HUES64 (cell line): Measurements from ENCODE around the gene RSRC2.
"Not testable (repeated sequence)": the region's sequence is repeated elsewhere in the genome, so short reads cannot be mapped to it uniquely, and the experiment has no call there.

Experiments
- H3K27ac ChIP-seq: 2 replicates; pipeline ENCODE4 v1.7.0; 2013; ENCODE audit warnings: low read depth, low read length, inconsistent platforms
- H3K27me3 ChIP-seq: 2 replicates; pipeline ENCODE4 v1.6.1; 2013; ENCODE audit warnings: mild to moderate bottlenecking, low read length; ENCODE audit not compliant: insufficient read depth
- H3K36me3 ChIP-seq: 2 replicates; pipeline ENCODE4 v1.6.1; 2013; ENCODE audit warnings: mild to moderate bottlenecking, low read length; ENCODE audit not compliant: insufficient read depth
- H3K4me1 ChIP-seq: 2 replicates; pipeline ENCODE4 v1.6.1; 2013; ENCODE audit warnings: mild to moderate bottlenecking, low read length, moderate library complexity; ENCODE audit not compliant: insufficient read depth
- H3K4me3 ChIP-seq: 2 replicates; pipeline ENCODE4 v1.5.1; 2013; ENCODE audit warnings: mild to moderate bottlenecking, low read length, moderate library complexity
- H3K9ac ChIP-seq: 2 replicates; pipeline ENCODE4 v1.6.1; 2013; ENCODE audit warnings: mild to moderate bottlenecking, low read depth, low read length
- H3K9me3 ChIP-seq: 2 replicates; pipeline ENCODE4 v1.6.1; 2013; ENCODE audit warnings: low read depth, low read length; ENCODE audit not compliant: insufficient read depth
- WGBS: fragments of 150-250, 120-280 bp; methylation state at CpG from one replicate; pipeline ENCODE4 v1.1.7; 2013; ENCODE audit warnings: missing lambda C conversion rate; 5-methylcytosine and 5-hydroxymethylcytosine counted together

Gene RSRC2

DNA sequence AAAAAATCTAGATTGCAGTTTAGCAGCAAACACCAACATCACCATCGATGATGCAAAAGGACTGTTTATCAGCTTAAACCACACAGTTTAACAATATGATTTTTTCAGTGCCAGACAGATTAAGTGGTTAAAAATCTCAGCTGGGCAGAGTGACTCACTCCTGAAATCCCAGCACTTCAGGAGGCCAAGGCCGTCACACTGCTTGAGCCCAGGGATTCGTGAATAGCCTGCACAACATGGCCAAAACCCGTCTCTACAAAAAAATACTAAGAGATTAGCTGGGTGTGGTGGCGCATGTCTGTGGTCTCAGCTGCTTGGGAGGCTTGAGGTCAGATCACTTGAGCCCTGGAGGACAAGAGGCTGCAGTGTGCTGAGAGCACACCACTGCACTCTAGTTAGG, 8.9 kb downstream of the RSRC2 start:
- no peaks in the 10 kb centered on the region for H3K9me3 ChIP-seq
- H3K27ac ChIP-seq, result no peak overlapping the region
- WGBS, result 94% methylated on average over 5 of the region's 5 CpGs
- no peak overlapping the region for H3K4me3 ChIP-seq
- no peak overlapping the region; the same call in 1 of the 2 replicates for H3K9ac ChIP-seq
- H3K36me3 ChIP-seq, result peaks cover 98% of the 10 kb centered on the region
- H3K27me3 ChIP-seq, result no peaks in the 10 kb centered on the region
- H3K4me1 ChIP-seq, result no peaks in the 10 kb centered on the region

DNA sequence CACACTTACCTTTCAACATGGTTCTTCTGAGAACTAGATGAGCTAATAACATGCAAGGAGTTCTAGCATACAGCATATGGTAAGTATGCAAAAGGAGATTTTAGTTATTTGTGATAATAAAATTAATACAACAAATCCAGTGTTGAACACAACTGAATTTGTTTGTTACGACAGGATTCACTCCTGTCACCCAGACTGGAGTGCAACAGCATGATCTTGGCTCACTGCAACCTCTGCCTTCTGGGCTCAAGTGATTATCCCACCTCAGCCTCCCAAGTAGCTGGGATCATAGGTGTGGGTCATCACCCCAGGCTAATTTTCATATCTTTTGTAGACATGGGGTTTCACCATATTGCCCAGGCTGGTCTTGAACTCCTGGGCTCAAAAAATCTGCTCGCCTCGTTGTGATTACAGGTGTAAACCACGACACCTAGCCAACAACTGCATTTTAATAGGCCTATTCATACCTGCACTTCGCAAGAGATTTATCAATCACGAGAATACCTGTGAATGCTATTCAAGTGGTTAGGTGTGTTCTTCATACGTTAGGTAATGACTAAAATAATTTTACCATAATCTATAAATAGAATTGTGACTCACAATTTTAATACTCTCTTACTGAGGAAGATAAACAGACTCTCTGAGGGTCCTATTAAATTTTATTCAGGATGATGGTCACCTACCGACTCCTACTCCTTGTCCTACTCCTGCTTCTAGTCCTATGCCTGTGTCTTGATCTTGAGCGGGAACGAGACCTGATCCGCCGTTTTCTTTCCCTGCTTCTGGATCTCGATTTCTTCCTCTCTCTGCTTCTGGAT, 10.0 kb downstream of the RSRC2 start:
- Histone ChIP-seq H3K9me3 (no peaks in the 10 kb centered on the region), H3K27ac (no peak overlapping the region)
- WGBS, result 97% methylated on average over 11 of the region's 13 CpGs

DNA sequence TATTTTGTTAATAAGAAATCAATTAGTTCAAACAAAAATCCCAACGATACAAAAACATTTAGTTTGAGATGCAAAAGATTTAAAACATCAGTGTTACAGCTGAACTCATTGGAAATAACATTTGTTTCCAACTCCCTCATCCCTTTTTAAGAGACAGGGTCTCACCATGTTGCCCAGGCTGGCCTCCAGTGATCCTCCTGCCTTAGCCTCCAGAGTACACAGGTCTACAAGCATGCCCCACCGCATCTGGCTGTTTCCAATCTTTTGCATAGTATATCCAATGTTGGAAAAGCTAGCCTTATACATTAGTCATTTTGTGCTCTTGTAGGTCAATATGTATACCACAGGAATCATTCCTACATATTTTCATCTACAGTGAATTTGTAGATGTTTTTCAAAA, 11.5 kb downstream of the RSRC2 start:
- Histone ChIP-seq H3K4me1 (no peaks in the 10 kb centered on the region), H3K9ac (no peak overlapping the region), H3K4me3 (no peak overlapping the region), H3K27me3 (no peaks in the 10 kb centered on the region), H3K9me3 (no peaks in the 10 kb centered on the region), H3K27ac (no peak overlapping the region), H3K36me3 (peaks cover 98% of the 10 kb centered on the region)
- 92% methylated on average over 2 of the region's 2 CpGs for WGBS

More for the DNA sequence above, 10.0 kb downstream of the RSRC2 start:
- H3K4me1 ChIP-seq, result no peaks in the 10 kb centered on the region
- H3K9ac ChIP-seq, result no peak overlapping the region
- H3K4me3 ChIP-seq, result no peak overlapping the region
- H3K27me3 ChIP-seq, result no peaks in the 10 kb centered on the region
- H3K36me3 ChIP-seq, result peaks cover 98% of the 10 kb centered on the region

DNA sequence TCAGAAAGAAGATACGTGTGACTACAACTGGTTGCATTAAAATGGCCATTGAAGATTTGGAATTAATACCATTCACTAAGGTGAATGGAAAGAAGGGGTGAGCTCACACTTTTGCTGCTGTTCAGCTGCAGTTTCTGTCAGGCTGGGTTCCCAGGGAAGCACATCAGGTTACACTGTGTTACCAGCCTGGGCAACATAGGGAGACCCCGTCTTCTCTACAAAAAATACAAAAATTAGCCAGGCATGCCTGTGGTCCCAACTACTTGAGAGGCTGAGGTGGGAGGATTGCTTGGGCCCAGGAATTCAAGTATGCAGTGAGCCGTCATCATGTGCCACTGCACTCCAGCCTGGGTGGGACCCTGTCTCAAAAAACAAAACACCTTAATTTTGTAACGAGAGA, 13.1 kb downstream of the RSRC2 start:
- no peaks in the 10 kb centered on the region for H3K4me1 ChIP-seq
- H3K9me3 ChIP-seq, result no peaks in the 10 kb centered on the region
- no peaks in the 10 kb centered on the region for H3K27me3 ChIP-seq
- no peak overlapping the region for H3K9ac ChIP-seq
- no peak overlapping the region for H3K27ac ChIP-seq
- 92% methylated on average over 4 of the region's 4 CpGs for WGBS
- H3K36me3 ChIP-seq, result peaks cover 98% of the 10 kb centered on the region
- no peak overlapping the region for H3K4me3 ChIP-seq

DNA sequence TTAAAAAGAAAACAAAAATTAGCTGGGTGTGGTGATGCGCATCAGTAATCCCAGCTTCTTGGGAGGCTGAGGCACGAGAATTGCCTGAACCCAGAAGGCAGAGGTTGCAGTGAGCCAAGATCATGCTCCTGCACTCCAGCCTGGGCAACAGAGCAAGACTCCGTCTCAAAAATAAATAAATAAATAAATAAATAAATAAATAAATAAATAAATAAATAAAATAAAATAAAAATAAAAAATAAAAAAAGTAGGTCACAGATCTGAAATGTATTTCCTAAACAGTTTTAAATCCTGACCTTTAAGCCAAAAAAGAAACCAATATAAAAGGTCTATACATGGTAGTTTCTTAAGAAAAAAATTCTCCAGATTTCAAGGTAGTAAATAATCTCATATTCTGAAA, 13.7 kb downstream of the RSRC2 start:
- not testable (repeated sequence) for H3K4me3 ChIP-seq, H3K9ac ChIP-seq, H3K9me3 ChIP-seq, H3K27me3 ChIP-seq, H3K27ac ChIP-seq, H3K4me1 ChIP-seq
- 99% methylated on average over 2 of the region's 3 CpGs for WGBS
- peaks cover 99% of the 10 kb centered on the region for H3K36me3 ChIP-seq

DNA sequence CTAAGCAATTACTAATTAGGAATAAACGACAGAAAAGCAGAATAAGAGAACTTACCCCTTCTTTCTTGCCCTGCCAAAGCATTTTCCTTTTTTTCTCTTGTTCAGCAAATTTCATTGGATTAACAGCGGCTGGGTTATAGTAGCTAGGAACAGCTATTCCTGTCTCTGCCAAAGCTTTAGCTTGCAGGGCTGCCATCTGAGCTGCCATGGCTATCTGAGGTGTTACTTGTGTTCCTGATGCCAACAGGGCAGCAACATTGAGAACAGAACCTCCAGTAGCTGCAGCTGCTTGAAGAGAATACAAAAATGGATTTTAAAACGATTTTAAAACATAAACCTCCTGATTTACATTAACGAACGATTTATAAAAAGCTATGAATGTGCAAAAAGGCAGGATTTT, 18.6 kb downstream of the RSRC2 start:
- 95% methylated on average over 5 of the region's 5 CpGs for WGBS

DNA sequence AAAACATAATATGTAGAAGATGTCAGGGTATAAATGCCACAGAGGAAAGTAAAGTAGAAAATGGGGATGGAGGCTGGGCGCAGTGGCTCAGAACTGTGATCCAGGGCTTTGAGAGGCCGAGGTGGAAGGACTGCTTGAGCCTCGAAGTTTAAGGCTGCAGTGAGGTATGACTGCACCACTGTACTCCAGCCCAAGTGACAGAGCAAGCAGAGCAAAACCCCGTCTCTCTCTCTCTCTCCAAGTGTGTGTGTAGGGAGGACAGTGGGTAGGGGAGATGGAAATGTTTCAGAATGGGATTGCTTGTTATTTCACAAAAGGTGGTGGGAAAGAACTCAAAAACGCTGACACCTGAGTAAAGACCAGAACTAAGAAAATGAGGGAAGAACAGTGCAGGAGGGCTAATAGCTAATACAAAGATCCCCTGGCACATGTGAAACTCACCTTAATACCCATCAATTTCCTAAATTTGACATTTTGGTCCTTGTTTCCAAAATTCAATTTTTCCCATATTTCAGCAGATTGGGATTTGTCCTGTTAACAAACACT, 20.3 kb downstream of the RSRC2 start:
- Histone ChIP-seq H3K36me3 (peaks cover 84% of the 10 kb centered on the region), H3K27ac (no peak overlapping the region), H3K4me3 (no peak overlapping the region), H3K9me3 (no peaks in the 10 kb centered on the region), H3K27me3 (no peaks in the 10 kb centered on the region), H3K9ac (no peak overlapping the region), H3K4me1 (peaks cover 2% of the 10 kb centered on the region; the same call in 1 of the 2 replicates)
- 92% methylated on average over 5 of the region's 5 CpGs for WGBS

More for the DNA sequence above, 18.6 kb downstream of the RSRC2 start:
- Histone ChIP-seq H3K4me1 (no peaks in the 10 kb centered on the region), H3K27me3 (no peaks in the 10 kb centered on the region), H3K4me3 (no peak overlapping the region), H3K36me3 (peaks cover 99% of the 10 kb centered on the region), H3K27ac (no peak overlapping the region), H3K9ac (no peak overlapping the region), H3K9me3 (no peaks in the 10 kb centered on the region)

DNA sequence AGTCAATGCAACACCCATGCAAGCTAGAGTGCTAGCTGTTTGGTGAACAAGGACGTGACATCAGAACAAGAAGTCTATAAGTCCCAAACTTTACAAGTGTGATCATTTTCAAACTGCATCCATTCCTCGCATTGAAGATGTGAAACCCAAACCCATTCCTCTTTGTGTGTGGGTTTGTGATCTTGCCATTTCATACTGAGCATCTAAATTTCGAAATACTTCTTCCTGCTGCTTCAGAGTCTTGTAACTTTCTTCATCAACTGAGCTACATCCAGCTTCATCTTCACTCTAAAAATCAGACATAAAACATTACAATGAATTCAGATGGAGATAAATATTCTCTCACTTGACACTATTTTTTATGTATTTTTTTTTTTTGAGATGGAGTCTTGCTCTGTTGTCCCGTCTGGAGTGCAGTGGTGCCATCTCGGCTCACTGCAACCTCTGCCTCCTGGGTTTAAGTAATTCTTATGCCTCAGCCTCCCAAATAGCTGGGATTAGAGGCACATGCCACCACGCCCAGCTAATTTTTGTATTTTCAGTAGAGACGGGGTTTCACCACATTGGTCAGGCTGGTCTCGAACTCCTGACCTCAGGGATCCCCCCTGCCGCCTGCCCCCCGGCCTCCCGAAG, 21.2 kb downstream of the RSRC2 start:
- Histone ChIP-seq H3K27ac (no peak overlapping the region), H3K4me3 (no peak overlapping the region), H3K27me3 (no peaks in the 10 kb centered on the region), H3K4me1 (peaks cover 5% of the 10 kb centered on the region; the same call in 1 of the 2 replicates), H3K9me3 (no peaks in the 10 kb centered on the region), H3K9ac (no peak overlapping the region), H3K36me3 (peaks cover 75% of the 10 kb centered on the region)
- 93% methylated on average over 11 of the region's 11 CpGs for WGBS

DNA sequence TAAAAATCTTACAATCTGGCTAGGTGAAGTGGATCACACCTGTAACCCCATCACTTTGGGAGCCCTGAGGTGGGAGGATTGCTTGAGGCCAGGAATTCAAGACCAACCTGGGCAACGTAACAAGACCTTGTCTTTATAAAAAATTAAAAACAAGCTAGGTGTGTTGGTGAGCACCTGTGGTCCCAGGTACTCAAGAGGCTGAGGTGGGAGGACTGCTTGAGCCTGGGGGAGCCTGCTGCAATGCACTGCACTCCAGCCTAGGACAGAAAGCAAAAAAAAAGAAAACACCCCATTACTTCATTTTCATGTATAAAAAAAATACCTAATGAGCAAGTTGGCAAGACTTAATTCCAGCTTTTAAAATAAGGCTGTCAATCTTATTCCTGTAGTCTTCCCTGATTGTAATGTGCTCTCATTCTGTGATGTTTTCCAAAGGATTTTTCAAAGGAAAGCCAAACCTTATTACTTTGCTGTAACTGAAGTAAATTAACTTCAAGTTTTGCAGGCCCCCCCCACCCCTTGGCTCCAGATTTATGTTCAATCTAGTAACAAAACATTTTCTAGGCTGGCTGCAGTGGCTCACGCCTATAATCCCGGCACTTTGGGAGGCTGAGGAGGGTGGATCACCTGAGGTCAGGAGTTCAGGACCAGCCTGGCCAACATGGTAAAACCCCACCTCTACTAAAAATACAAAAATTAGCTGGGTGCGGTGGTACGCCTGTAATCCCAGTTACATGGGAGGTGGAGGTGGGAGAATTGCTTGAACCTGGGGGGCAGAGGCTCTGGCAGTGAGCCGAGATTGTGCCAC, 22.7 kb downstream of the RSRC2 start:
- no peak overlapping the region for H3K27ac ChIP-seq
- no peaks in the 10 kb centered on the region for H3K27me3 ChIP-seq
- H3K4me3 ChIP-seq, result no peak overlapping the region
- 94% methylated on average over 6 of the region's 6 CpGs for WGBS
- peaks cover 59% of the 10 kb centered on the region for H3K36me3 ChIP-seq
- no peaks in the 10 kb centered on the region for H3K9me3 ChIP-seq
- no peak overlapping the region for H3K9ac ChIP-seq
- H3K4me1 ChIP-seq, result peaks cover 5% of the 10 kb centered on the region; the same call in 1 of the 2 replicates

DNA sequence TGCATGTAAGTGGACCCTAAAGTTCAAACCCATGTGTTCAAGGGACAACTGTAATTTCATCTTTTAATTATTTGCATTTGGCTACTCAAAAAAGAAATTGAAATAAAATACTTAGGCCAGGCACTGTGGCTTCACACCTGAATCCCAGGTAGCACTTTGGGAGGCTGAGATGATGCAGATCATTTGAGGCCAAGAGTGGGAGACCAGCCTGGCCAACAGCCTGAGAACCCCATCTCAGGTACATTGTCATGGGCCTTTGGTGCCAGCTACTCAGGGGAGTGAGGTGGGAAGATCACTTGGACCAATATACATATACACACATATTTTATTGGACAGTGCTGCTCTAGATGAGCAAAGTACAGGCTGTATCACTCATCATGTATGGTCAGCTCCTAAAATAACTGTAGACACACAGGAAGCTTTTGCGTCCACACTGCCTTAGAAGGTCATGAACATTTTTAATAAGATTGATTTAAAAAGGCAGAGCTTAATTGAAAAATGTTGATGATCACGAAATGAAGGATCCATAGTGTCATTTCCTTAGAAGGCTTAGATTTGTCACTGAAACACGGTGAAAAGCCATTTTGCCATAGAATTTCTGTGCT, 23.5 kb downstream of the RSRC2 start:
- Histone ChIP-seq H3K9ac (no peak overlapping the region), H3K36me3 (peaks cover 58% of the 10 kb centered on the region), H3K27me3 (no peaks in the 10 kb centered on the region), H3K4me3 (no peak overlapping the region), H3K4me1 (peaks cover 11% of the 10 kb centered on the region), H3K9me3 (no peaks in the 10 kb centered on the region), H3K27ac (no peak overlapping the region)
- 96% methylated on average over 3 of the region's 3 CpGs for WGBS
